HepG2 (cell line): Measurements from ENCODE around the gene METRN. TPM values are rescaled to one million over a fixed set of nuclear protein-coding genes. Genes with fewer than 3 reads are reported as not detected.

Experiments used
- AGO2 ChIP-seq: fragments of 200-400 bp; formaldehyde crosslinking; optimal IDR thresholded peaks from 2 replicates; pipeline ENCODE3; 2017; ENCODE audit warnings: mild to moderate bottlenecking, low read depth, low read length, moderate library complexity
- ARHGAP35 ChIP-seq: sonication (generic); formaldehyde crosslinking; IDR thresholded peaks from 2 replicates; pipeline ENCODE4 v1.9.0; 2022; ENCODE audit warnings: mild to moderate bottlenecking, inconsistent platforms, moderate library complexity, missing genetic modification reagents, borderline replicate concordance
- CHD4 ChIP-seq: fragments of 200-600 bp; sonication (generic); IDR thresholded peaks from 2 replicates; pipeline ENCODE4 v1.7.0; 2017; ENCODE audit warnings: mild to moderate bottlenecking, low read length, borderline replicate concordance
- EED ChIP-seq: sonication (generic); formaldehyde crosslinking; IDR thresholded peaks from 2 replicates; pipeline ENCODE4 v1.5.0; 2020; ENCODE audit warnings: mild to moderate bottlenecking, missing genetic modification reagents
- HOXD1 ChIP-seq: sonication (generic); formaldehyde crosslinking; IDR thresholded peaks from 2 replicates; pipeline ENCODE4 v1.5.0; 2020; ENCODE audit warnings: missing genetic modification reagents
- SMAD1 ChIP-seq: sonication (generic); formaldehyde crosslinking; IDR thresholded peaks from 2 replicates; pipeline ENCODE4 v1.4.0; 2020; ENCODE audit warnings: missing genetic modification reagents, low read depth, mild to moderate bottlenecking, borderline replicate concordance
- SYNCRIP ChIP-seq: fragments of 200-400 bp; formaldehyde crosslinking; IDR thresholded peaks from 2 replicates; pipeline ENCODE4 v1.6.1; 2018; ENCODE audit warnings: mild to moderate bottlenecking, low read depth, low read length; ENCODE audit not compliant: insufficient read depth
- ZNF121 ChIP-seq: sonication (generic); formaldehyde crosslinking; IDR thresholded peaks from 2 replicates; pipeline ENCODE4 v1.5.0; 2020; ENCODE audit warnings: mild to moderate bottlenecking, missing genetic modification reagents
- polyA plus RNA-seq, 8 experiments: library from polyadenylated mRNA; depleted of rRNA in 3 of 8; stranded (reverse) in 7 of 8; unstranded in 1 of 8; fragments of >200 nt; fragmentation: Illumina TruSeq in 4 of 8; extraction: Trizol in 4 of 8; gene quantifications; 2 replicates each; pipeline versions ENCODE4 v1.2.1 to v1.2.3, GENCODE V29; 2011 to 2016; ENCODE audit warnings: low read depth in 4 of 8, missing spikeins in 1 of 8, mixed read lengths in 1 of 8; ENCODE audit not compliant: insufficient read depth in 1 of 8
- total RNA-seq, 5 experiments: library from RNA; depleted of rRNA; stranded (reverse); fragments of >200 nt; fragmentation: Illumina TruSeq; extraction: Trizol; gene quantifications; 2 replicates each; pipeline ENCODE4 v1.2.3, GENCODE V29; 2016; ENCODE audit warnings: low read depth in 1 of 5
- TF ChIP-seq, protein P1 (sequence below), 2 experiments: fragments of 450-650 bp in 1 of 2; sonication (generic) in 1 of 2; formaldehyde crosslinking in 1 of 2; IDR thresholded peaks; 2 replicates each; pipeline versions ENCODE4 v1.6.1 to v1.8.0; 2016 to 2022; ENCODE audit warnings: antibody characterized with exemption in 1 of 2, mild to moderate bottlenecking in 1 of 2, missing genetic modification reagents in 1 of 2
- TF ChIP-seq, protein P2 (sequence below): sonication (generic); formaldehyde crosslinking; conservative IDR thresholded peaks from 2 replicates; pipeline ENCODE4 v1.4.0; 2020; ENCODE audit warnings: mild to moderate bottlenecking, missing genetic modification reagents, moderate library complexity
- TF ChIP-seq, protein P3 (sequence below): sonication (generic); formaldehyde crosslinking; IDR thresholded peaks from 2 replicates; pipeline ENCODE4 v1.5.0; 2020; ENCODE audit warnings: missing genetic modification reagents
- TF ChIP-seq, protein P4 (sequence below): IDR thresholded peaks from 2 replicates; pipeline ENCODE4 v1.6.1; 2016
- TF ChIP-seq, protein P5 (sequence below): sonication (generic); IDR thresholded peaks from 2 replicates; pipeline ENCODE4 v1.6.1; 2016; ENCODE audit warnings: low read depth, borderline replicate concordance

Gene METRN
- total and polyA plus RNA-seq, 2 of the 13 experiments (the other 11 are each of a cell fraction or from before 2014, with no cell fraction given), result 25.5 to 46.1 TPM

DNA sequence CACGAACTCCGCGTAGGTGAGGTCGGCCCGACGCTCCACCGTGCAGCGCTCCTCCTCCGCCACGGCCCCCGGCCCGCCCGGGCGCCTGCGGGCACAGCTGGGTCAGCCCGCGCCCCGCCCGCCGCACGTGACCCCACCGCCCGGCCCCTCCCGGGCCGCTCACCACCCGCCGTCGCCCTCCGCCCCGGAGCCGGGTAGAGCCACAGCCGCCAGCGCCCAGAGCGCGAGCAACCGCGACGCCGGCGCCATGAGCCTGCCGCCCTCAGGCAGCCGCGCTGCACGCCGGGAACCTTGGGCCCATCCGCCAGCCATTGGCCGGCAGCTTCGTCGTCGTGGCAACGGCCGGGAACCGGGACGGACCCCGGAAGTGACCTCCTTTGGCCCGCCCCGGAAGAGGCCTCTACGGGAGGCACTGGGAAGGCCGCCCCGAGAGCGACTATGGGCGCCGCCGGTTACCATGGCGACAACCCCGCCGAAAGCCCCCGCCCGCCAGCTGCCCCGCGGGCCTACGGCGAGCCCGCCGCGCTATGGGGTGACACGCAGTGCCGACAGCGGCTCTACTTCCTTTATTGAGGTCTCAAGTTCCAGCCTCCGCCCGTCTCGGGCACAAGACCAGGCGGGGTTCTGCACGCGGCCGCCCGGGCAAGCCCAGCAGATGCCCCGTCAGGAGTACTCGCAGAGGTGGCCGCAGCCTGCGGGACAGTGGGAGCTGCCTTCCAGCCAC, 30.7 kb upstream of the METRN start, which contains the start of gene JMJD8 (continued):
- TF ChIP-seq, protein P1, sequence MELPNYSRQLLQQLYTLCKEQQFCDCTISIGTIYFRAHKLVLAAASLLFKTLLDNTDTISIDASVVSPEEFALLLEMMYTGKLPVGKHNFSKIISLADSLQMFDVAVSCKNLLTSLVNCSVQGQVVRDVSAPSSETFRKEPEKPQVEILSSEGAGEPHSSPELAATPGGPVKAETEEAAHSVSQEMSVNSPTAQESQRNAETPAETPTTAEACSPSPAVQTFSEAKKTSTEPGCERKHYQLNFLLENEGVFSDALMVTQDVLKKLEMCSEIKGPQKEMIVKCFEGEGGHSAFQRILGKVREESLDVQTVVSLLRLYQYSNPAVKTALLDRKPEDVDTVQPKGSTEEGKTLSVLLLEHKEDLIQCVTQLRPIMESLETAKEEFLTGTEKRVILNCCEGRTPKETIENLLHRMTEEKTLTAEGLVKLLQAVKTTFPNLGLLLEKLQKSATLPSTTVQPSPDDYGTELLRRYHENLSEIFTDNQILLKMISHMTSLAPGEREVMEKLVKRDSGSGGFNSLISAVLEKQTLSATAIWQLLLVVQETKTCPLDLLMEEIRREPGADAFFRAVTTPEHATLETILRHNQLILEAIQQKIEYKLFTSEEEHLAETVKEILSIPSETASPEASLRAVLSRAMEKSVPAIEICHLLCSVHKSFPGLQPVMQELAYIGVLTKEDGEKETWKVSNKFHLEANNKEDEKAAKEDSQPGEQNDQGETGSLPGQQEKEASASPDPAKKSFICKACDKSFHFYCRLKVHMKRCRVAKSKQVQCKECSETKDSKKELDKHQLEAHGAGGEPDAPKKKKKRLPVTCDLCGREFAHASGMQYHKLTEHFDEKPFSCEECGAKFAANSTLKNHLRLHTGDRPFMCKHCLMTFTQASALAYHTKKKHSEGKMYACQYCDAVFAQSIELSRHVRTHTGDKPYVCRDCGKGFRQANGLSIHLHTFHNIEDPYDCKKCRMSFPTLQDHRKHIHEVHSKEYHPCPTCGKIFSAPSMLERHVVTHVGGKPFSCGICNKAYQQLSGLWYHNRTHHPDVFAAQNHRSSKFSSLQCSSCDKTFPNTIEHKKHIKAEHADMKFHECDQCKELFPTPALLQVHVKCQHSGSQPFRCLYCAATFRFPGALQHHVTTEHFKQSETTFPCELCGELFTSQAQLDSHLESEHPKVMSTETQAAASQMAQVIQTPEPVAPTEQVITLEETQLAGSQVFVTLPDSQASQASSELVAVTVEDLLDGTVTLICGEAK (IDR thresholded peaks at IDR 0.05), result no peak
- TF ChIP-seq, protein P1 (CRISPR knock-in tag; IDR thresholded peaks at IDR 0.05), result no peak
- TF ChIP-seq, protein P2, sequence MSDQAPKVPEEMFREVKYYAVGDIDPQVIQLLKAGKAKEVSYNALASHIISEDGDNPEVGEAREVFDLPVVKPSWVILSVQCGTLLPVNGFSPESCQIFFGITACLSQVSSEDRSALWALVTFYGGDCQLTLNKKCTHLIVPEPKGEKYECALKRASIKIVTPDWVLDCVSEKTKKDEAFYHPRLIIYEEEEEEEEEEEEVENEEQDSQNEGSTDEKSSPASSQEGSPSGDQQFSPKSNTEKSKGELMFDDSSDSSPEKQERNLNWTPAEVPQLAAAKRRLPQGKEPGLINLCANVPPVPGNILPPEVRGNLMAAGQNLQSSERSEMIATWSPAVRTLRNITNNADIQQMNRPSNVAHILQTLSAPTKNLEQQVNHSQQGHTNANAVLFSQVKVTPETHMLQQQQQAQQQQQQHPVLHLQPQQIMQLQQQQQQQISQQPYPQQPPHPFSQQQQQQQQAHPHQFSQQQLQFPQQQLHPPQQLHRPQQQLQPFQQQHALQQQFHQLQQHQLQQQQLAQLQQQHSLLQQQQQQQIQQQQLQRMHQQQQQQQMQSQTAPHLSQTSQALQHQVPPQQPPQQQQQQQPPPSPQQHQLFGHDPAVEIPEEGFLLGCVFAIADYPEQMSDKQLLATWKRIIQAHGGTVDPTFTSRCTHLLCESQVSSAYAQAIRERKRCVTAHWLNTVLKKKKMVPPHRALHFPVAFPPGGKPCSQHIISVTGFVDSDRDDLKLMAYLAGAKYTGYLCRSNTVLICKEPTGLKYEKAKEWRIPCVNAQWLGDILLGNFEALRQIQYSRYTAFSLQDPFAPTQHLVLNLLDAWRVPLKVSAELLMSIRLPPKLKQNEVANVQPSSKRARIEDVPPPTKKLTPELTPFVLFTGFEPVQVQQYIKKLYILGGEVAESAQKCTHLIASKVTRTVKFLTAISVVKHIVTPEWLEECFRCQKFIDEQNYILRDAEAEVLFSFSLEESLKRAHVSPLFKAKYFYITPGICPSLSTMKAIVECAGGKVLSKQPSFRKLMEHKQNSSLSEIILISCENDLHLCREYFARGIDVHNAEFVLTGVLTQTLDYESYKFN (CRISPR knock-in tag), result no peak
- TF ChIP-seq, protein P3, sequence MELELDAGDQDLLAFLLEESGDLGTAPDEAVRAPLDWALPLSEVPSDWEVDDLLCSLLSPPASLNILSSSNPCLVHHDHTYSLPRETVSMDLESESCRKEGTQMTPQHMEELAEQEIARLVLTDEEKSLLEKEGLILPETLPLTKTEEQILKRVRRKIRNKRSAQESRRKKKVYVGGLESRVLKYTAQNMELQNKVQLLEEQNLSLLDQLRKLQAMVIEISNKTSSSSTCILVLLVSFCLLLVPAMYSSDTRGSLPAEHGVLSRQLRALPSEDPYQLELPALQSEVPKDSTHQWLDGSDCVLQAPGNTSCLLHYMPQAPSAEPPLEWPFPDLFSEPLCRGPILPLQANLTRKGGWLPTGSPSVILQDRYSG (CRISPR knock-in tag), result no peak
- TF ChIP-seq ARHGAP35 (CRISPR knock-in tag), result no peak
- peak; percentile 18 for TF ChIP-seq AGO2
- TF ChIP-seq, protein P4, sequence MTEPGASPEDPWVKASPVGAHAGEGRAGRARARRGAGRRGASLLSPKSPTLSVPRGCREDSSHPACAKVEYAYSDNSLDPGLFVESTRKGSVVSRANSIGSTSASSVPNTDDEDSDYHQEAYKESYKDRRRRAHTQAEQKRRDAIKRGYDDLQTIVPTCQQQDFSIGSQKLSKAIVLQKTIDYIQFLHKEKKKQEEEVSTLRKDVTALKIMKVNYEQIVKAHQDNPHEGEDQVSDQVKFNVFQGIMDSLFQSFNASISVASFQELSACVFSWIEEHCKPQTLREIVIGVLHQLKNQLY (CRISPR knock-in tag), result no peak
- TF ChIP-seq EED, result no peak
- TF ChIP-seq ZNF121 (CRISPR knock-in tag), result no peak
- TF ChIP-seq SYNCRIP, result no peak
- TF ChIP-seq, protein P5, sequence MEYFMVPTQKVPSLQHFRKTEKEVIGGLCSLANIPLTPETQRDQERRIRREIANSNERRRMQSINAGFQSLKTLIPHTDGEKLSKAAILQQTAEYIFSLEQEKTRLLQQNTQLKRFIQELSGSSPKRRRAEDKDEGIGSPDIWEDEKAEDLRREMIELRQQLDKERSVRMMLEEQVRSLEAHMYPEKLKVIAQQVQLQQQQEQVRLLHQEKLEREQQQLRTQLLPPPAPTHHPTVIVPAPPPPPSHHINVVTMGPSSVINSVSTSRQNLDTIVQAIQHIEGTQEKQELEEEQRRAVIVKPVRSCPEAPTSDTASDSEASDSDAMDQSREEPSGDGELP, result no peak
- TF ChIP-seq HOXD1, result no peak
- no peak for TF ChIP-seq SMAD1 (CRISPR knock-in tag)
- TF ChIP-seq CHD4, result no peak
